HG03460 (cell line): Measurements from ENCODE around the gene MYOZ1.
"Not testable (repeated sequence)": the region's sequence is repeated elsewhere in the genome, so short reads cannot be mapped to it uniquely, and the experiment has no call there.

ENCODE experiments used
- ATAC-seq: cut with Tn5 transposase; IDR thresholded peaks from one replicate; pipeline ENCODE4 v1.9.1; 2021; ENCODE audit not compliant: unreplicated experiment

MYOZ1 gene

DNA sequence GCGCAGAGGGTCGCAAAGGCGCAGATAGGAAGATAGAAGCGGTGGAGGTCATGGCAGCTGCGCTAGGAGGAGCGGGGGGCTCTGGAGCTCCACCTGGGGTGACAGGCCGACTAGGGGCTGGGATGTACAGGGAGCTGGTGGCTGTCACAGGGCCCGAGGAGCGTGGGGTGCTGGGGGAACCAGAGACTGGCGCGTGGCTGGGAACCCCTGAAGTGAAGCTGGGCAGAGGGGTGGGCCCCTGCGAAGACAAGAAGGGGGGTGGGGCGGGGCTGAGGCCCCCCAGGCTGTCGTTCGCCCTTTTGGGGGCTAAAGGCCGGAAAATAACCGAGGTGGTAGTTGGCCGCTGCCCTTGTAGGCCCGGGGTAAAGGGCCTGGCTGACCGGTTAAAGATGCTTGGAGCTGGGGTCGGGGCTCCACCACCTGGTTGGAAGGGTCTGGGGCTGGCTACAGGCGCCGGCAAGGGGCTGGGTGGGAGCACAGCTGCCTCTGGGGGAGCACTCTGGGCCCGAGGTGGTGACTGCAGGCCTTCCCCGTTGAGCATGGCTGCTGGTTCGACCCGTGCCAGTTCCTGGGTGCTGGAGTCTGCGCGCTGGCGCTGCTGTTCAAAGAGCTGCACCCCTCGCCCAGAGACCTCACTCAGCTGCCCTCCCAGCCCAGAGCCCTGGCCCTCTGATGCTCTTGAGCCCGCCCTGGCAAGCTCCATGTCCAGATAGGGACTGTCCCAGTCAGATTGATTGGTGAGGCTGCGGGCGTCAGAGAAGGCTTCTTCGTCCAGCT is 6.8 kb upstream of the MYOZ1 start:
- ATAC-seq, result no peak

DNA sequence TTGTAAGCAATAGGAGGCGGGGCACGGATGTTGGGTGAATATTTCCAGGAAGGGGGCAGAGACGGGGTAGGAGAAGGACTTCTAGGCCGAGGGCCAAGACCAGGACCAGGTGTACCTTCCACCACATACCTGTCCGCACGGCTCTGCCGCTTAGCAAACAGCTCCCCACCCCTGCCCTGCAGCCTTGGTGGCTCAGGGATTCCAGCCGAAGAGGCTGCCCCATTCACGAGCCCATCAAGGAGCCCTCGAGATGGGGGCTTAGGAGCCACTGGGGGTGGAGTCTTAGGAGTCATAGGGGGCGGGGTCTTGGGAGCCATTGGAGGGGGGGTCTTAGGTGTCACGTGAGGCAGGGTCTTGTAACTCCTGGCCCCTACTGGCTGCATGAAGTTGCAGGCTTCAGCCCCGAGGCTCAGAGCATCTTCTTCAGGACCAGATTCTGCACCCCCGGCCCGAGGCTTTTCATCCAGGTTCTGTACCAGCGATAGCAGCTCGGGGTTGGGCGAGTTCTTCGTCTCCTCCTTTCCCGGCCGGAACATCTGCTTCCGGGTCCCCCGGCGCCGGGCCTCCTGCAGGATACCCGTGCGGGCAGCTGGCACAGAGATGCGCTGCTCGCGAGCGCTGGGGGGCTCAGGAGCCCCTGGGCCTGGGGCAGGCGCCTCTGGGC is 6.1 kb upstream of the MYOZ1 start:
- no peak for ATAC-seq

DNA sequence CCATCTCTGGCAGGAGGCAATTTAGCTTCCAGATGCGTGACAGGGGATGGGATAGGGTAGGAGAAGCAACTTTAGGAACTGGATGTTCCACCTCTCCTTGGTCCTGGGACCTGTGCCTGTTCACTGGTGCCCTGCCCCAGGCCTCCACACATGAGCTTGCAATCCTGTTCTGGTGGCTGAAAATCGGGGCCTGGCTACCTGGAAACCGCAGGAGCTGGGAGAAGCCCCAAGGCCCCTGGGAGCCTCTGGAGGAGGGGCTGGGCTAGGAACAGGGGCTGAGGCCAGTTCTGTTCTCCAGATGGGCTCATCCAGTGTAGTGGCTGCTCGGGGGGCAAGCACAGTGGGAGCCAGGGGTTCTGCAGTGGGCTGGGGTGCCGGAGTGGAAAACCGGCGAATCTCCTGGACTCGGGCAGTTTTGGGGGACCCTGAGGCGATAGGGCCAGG is 5.3 kb upstream of the MYOZ1 start:
- ATAC-seq, result no peak

DNA sequence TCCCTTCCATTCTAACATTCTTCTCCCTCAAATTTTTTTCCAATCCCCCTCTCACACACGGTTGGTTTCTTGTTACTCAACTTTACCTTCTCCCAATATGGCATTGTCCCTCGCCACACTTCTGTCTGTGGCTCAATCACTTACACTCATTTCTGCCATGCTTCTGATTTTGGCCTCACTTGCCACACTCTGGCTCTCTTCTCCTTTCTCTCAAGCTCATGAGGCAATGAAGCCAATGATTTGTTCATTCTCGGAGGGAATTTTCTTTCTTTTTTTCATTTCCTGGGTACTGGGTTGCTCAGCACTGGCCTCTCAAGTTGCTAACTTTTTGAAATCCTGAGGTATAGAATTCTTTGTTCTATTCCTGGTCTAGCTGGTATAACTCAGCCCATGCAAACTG is 4.0 kb upstream of the MYOZ1 start:
- no peak for ATAC-seq

DNA sequence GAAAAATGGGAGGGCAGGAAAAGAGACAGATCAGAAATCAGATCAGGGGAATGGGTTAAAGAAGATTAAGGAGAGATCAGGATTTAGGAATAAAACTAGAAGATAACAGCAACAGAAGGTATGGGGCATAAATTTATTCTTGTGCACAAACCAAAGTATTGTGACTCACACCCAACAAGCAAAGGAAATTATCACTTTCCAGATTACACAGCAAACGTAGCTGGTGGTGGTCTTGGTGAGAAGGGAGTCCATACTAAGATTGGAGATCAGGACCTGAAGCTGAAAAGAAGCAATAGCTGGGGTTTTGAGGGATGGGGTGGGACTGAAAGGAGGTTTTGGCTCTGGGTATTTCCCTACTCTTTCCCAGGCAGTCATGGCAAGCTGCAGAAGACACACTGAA is 3.5 kb upstream of the MYOZ1 start:
- ATAC-seq, result no peak

DNA sequence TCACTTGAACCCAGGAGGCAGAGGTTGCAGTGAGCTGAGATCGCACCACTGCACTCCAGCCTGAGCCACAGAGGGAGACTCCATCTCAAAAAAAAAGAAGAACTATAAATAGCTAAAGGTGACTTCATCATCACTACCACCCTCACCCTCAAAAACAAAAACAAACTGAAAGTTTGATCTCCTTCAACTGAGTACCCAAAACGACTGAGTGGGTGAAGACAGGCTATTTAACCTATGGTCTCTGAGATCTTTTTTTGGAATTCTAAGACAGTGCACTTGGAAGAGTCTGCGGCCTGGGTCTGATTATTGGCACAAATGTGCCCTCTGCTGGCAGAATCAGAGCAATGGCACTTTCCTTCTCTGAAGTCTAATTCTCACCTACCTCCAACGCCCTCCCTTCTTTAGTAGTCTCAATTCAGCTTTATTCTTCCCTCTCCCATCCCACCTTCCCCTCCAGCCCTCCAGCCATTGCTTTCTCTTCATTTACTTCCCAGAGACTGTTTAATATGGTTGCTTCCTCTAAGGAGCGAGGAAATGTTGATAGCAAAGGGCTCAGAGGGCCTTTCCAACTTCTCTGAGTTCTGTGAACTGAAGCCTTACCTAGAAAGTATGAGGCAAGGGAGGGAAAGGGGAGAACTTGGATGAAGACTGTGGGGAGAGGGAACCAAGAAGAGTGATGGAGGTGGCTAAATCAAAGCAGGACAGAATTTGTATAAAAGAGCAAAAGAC is 2.9 kb upstream of the MYOZ1 start:
- no peak for ATAC-seq

DNA sequence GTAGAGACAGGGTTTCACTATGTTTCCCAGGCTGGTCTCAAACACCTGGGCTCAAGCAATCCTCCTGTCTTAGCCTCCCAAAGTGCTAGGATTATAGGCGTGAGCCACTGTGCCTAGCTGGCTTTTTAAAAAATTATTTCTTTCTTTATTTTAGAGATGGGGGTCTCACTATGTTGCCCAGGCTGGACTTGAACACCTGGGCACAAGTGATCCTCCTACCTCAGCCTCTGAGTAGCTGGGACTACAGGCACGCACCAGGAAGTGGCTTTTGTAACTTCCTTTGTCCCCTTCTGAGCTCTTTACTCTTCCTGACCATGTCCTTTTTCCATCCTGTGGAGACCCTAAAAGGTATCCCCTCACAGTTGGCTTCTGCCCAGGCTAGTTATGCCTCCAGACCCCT is 2.1 kb upstream of the MYOZ1 start:
- ATAC-seq, result no peak

DNA sequence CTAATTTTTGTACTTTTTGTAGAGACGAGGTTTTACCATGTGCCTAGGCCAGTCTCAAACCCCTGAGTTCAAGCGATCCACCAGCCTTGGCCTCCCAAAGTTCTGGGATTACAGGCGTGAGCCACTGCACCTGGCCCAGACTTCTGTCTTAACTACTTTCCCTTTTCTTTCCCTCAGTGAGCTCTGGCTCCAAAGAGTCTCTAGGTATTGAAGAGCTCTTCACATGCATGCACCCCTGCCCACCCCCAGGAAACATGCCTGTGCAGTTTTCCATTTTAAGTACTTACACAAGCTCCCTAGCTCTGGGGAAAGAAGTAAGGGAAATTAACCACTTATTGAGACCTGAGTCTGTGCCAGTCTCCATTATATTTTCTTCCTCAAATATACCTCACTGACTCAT is 2.0 kb downstream of the MYOZ1 start:
- ATAC-seq, result no peak

DNA sequence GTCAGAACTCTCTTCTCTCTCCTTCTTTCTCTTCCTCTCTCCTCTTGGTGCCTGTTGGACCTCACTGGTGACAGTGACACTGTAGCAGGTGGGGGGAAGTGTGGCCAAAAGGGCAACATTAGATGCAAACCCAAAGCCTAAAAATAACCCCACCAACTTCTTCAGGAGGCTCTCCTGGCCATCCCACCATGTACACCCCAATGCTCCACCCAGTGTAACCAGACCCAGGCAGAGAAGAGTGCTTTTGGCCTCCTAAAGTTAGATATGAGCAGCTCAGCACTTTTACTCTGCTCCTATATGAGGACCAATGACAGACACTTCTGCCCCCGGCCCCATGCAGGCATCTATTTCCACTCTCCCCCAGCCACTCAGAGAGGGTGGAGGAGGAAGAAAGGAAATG is 5.5 kb downstream of the MYOZ1 start:
- ATAC-seq, result no peak

DNA sequence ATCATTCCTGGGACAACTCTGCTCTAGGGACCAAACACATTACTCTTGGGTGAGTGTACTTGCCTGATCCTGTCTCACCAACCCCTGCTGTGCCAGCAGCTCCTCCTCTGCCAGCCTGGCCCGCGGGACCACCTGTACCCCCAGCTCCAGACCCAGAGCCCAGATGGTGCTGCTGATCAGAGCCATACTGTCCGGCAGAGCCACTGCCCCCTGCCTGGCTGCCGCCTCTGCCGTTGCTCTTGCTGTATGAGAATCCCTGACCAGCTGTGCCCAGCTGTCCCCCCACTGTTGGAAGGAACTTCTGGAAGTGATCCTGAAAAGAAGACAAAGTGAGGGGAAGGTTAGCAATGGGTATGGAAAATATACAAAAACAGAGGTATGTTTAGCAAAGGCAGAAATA is 6.9 kb downstream of the MYOZ1 start:
- ATAC-seq, result no peak

DNA sequence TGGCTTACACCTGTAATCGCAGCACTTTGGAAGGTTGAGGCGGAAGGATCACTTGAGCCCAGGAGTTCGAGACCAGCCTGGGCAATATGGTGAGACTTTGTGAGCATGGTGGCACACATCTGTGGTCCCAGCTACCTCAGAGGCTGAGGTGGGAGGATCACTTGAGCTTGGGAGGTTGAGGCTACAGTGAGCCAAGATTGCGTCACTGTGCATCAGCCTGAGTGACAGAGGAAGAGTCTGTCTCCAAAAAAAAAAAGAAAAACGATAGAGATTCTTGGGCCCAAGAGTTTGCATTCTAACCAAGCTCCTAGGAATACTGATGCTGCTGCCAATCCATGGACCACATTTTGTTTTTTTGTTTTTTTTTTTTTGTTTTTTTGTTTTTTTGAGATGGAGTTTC is 12.1 kb downstream of the MYOZ1 start:
- no peak for ATAC-seq

DNA sequence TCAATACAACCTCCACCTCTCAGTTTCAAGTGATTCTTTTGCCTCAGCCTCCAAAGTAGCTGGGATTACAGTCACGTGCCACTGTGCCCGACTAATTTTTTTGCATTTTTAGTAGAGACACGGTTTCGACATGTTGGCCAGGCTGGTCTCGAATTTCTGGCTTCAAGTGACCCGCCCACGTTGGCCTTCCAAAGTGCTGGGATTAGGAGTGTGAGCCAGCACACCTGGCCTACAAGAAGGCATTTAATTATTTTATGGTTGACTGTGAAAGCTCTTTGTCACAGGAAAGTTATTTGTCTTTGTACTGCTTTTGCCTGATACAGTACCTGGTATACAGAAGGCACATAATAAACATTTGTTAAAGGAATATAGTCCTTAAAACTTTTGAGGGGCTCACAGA is 12.9 kb downstream of the MYOZ1 start:
- no peak for ATAC-seq

DNA sequence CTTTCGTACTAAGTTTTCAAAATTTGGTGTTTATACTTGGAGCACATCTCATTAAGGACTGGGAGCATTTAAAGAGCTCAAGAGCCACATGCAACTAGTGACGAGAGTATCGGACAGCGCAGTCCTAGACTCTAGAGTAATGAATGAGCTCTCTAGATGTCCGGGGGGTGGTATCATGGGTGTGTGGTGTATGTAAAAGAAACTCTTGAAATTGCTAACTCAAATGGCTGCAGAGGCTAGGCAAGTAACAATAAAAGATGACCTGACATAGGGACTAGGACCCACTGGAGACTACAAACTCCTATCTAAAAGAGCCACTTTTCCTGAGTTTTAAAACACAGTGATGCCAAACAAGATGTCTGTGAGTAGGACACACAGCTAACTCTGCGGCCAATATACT is 14.0 kb downstream of the MYOZ1 start:
- ATAC-seq, result no peak

DNA sequence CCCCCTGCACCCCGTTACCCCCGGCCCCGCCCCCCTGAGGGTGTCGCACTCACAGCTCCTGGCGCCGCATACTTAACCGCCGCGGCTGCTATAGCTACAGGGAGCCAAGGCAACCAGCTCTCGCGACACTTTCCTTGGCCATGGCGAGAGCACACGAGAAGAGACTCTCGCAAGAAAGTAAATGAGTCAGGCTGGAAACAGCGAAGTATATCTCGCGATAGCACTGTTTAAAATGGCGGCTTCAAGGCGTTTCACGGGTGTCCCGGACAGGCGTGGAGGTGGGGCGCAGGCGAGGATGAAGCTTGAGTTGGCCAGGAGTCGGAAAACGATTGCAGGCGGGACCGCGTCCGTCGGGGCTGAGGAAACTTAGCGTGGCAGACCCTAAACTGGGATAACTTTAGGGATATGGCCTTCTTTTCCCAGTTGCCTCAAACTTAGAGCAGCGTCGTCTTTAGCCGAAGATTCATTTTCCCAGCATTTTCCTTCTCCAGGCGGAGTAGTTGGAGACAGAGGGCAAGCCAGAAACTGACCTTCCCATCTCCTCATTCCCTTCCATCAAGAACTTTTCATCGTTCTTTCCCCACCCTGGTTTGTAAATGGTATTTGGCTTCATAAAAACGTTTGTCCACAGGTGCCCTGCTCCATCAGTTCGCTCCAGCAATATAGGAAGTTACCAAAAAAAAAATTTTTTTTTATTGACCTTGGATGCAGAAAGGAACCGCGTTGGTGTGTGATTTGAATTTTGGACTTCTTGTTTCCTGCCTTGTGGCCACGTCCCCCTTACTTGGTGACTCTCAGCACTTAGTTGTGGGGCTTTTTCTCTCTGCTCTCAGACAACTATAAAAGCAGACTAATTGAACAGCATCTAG is 15.2 kb downstream of the MYOZ1 start:
- ATAC-seq, result peak; percentile 97

DNA sequence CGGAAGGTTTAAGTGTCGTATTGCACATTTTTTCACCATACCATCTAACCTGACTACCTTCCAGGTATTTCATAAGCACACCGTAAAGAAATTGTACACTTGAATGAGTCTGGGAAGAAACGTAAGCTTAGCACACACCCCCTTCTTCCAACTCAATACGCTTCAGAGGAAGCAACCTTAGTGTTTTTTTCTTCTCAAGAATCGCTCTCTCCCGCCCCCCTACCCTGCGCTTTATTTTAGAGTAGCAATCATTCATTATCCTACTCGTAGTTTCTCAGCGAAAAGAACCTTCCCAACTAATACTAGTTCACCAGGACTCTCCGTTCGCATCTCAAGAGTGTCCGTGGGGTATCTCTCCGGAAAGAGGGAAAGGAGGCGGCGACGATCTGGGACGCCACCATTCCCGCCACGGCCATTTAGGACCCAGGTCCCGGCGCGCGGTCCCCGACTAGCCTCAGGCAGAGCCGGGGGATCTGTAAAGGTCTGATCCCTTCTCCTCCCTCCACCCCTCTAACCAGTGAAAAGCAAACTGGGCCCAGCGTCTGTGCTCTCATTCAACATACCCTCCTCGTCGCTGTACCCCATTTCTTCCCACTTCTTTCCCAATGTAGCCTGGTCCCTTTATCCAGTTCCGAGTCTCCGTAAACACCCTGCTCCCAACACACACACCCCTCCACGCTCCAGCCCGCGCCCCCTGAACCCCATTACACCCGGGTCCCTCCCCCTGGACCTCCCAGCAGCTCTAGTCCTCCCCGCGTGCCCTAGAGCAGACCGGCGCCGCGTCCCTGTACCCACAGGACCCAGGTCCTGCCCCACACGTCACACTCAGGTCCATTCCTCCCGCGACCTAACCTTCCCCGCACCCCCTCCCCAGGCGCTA is 16.0 kb downstream of the MYOZ1 start:
- ATAC-seq, result peak; percentile 38

DNA sequence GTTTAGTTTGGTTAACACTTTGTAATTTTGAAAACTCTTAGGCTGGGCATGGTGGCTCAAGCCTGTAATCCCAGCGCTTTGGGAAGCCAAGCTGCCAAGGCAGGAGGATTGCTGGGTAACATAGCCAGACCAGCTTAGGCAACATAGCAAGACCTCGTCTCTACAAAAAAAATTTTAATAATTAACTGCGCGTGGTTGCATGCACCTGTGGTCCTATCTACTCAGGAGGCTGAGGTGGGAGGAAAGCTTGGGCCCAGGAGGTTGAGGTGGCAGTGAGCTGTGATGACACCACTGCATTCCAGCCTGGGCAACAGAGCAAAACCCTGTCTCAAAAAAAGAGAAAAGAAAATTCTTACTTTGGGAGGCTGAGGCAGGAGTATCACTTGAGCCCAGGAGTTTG is 18.2 kb downstream of the MYOZ1 start:
- ATAC-seq, result no peak

DNA sequence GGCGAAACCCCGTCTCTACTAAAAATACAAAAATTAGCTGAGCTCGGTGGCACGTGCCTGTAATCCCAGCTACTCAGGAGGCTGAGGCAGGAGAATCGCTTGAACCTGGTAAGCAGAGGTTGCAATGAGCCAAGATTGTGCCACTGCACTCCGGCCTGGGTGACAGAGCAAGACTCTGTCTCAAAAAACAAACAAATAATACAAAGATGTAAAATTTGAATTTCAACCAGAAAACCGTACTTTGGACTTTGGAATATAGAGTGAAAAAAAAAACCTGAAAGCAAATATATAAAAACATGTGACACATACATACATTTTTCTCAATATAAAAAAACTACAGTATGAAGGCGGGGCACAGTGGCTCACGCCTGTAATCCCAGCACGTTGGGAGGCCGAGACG is 20.3 kb downstream of the MYOZ1 start:
- not testable (repeated sequence) for ATAC-seq

DNA sequence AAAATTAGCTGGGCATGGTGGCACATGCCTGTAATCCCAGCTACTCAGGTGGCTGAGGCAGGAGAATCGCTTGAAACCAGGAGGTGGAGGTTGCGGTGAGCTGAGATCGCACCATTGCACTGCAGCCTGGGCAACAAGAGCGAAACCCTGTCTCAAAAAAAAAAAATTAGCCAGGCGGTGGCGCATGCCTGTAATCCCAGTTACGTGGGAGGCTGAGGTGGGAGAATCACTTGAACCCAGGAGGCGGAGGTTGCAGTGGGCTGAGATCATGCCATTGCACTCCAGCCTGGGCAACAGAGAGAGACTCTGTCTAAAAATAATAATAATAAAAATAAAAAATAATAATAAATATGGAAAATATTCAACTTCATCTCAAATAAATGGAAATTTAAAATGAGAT is 24.1 kb downstream of the MYOZ1 start:
- ATAC-seq, result not testable (repeated sequence)

DNA sequence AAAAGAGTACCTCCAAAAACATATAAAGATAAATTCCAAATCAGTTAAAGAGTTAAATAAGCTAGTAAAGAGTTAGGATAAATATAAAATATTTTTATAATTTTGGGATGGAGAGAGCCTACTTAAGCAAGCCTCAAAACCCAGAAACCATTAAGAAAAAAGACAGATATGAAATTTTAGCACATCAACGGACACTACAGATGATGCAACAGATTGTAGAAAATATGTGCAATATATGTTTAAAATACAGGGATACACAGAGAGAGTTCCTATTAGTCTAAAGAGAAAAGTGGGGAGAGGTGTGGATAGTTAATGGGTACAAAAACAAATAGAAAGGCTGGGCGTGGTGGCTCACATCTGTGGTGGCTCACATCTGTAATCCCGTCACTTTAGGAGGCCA is 26.6 kb downstream of the MYOZ1 start:
- no peak for ATAC-seq

DNA sequence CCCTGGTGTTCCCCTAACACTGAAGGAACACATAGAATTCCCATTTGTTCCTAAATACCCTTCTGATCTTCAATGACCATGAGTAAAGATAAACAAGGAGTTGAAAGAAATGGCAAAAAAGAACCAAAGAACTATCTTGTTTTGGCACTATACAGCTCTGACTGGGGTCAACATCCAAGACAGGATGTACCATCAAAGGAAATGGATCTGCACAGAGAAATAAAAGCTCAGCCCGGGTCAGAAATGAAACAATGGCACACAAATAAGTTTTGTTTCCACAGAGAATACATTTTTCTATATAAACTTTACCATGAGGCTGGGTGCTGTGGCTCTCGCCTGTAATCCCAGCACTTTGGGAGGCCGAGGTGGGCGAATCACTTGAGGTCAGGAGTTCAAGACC is 32.2 kb downstream of the MYOZ1 start:
- no peak for ATAC-seq
